HG02588 (cell line): ENCODE results near the gene RAMP1.

Experiments
- ATAC-seq: cut with Tn5 transposase; IDR thresholded peaks from one replicate; pipeline ENCODE4 v1.9.1; 2021; ENCODE audit warnings: mild to moderate bottlenecking, moderate library complexity; ENCODE audit not compliant: unreplicated experiment

RAMP1 gene

GRCh38 chr2:237894396-237894979, 35.1 kb downstream of the RAMP1 start:
- ATAC-seq, result no peak

DNA sequence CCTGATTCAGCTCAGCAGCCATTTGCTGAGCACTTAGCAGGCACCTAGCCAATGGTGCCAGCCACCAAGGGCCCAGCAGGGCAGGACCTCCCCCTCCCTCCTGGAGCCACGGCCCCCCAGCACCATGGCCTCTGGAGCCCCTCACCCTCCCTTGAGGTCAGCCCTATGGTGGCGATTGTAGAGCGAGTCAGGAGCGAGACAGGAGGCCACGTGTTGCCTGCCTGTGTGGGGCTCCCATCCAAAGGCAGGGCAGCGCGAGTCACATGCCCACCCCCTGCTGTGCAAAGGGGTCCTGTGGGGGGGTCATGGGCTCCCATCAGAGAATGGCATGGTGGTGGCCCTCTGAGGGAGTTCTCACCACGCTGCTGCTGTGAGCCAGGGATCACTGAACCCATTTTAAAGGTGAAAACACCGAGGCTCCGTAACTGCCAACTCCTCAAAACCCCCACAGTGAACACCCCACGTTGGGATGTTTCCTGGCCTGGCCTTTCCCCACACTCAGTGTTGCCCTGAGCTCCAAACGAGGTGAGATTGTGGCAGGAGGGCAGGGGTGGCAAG, 35.6 kb downstream of the RAMP1 start:
- no peak for ATAC-seq

DNA sequence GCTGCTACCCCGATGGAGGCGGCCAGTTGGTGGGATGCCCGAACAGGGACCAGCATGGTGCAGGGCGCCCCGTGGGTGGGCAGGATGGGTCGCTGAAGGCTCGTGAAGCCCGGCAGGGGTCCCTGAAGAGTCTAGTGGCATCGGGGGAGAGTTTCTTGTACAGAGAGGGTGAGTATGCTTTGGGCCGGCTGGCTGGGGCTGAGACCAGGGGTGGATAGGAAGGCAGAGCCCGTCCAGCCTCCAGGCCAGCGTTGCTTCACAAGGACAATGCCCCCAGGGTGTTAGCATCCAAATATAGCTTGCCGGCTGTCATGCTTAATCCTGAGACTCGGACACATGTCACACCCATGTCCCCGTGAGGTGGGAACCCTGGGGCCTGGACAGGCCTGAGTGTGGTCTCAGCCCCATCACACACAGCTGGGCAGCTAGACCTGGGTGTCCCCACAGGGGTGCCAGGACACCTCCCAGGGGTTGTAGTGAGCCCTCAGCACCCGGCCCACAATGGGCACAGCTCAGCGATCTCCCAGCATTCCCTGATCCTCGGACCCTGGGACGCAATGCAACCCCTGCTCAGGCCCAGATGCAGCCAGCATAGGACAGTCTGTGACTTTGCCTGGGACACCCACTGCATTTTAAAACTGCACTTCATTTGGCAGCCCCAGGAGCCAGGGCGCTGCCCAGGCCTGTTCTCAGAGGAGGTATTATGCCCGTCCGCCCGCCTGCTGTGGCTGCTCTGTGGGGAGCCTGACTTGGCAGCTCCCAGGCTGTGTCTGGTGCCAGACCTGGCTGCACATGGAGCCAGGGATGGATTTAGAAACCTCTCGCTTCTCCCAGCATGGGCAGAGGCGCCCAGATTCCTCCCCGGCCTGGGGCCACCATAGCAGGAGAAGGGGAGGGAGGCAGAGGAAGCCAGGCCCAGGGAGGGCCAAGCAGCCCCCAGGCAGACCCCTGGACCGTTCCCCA, 36.4 kb downstream of the RAMP1 start:
- ATAC-seq, result no peak

- no peak for ATAC-seq
Measured at GRCh38 chr2:237896507-237896892, 37.1 kb downstream of the RAMP1 start.

GRCh38 chr2:237896956-237897355, 37.5 kb downstream of the RAMP1 start:
- ATAC-seq, result no peak

GRCh38 chr2:237898057-237898414, 38.6 kb downstream of the RAMP1 start:
- no peak for ATAC-seq

GRCh38 chr2:237900891-237901831, 41.7 kb downstream of the RAMP1 start:
- no peak for ATAC-seq

DNA sequence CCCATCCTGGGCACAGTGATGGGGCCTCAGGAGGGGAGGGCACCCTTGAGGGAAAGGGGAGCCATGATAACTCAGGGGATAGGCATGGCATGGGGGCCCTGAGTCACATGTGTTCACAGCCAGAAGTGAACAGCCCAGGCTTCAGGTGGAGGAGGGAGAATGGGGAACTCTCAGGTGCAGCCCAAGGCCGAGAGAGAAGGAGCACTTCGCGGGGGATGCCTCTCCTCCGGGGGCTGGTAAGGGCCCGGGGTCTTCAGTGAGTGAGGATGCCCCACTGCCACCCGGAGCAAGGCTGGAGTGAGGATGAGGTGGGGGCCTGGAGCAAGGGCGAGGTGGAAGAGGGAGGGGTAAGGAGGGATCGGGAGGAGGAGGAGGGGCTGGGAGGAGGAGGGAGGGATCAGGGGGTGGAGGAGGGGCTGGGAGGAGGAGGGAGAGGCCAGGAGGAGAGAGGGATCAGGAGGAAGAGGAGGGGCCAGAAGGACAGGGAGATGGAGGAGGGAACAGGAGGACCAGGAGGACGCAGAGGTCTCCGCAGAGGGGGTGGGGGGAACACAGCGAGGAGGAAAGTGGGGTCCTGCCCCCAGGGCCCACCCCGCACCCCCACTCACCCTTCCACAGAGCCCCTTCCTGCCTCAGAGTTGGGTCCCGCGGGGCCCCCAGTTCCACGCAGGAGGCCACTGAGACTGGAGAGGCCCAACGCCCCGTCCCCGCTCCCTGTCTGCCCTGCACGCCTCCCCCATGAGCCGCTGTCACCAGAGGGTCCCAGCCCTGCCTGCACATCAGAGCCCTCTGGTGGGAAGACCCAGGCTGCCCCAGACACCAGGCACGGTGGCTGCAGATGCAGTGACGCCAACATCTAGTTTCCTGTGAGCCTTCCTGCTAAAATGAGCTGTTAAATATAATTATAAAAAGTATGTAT, 42.8 kb downstream of the RAMP1 start:
- ATAC-seq, result no peak

DNA sequence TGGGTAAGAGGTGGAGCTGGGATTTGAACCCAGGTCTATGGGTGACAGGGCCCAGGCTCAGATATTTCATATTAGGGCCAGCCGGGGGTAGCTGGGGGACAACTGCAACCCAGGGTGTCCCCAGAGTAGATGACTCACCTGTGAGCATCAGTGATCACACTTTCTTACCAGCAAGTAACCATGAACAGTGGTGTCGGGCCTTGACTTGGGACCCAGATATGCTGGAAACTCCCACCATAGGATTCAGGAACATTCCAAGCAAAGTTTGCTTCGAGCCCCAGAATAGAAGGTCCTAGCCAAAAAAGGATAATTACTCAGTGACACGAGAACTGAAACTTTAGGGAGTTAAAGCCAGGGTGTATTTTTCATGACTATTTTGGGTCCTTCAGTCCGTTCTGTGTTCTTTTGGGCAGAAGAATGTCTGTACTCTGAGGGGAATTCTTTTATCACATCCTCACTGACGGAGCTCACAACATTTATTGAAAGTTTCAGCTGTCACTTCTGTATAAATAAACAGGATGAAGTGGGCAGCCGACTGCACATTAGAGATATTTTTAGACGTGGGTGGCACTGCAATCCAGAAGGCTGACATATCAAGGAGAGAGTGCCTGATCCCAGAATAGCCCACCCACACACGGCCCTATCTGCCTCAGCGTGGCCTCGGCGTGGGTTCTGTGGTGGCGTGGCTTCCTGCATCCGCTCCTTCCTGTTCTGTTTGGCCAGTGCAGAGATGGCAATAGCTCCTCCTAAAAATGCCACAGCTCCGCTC, 45.6 kb downstream of the RAMP1 start:
- ATAC-seq, result no peak

GRCh38 chr2:237907144-237907543, 47.7 kb downstream of the RAMP1 start:
- ATAC-seq, result no peak

- ATAC-seq, result no peak
Measured at GRCh38 chr2:237909075-237909695, 49.8 kb downstream of the RAMP1 start.

GRCh38 chr2:237909801-237910475, 50.5 kb downstream of the RAMP1 start:
- no peak for ATAC-seq

GRCh38 chr2:237910576-237911362, 51.3 kb downstream of the RAMP1 start:
- ATAC-seq, result no peak

- no peak for ATAC-seq
Measured at GRCh38 chr2:237911363-237912017, 52.1 kb downstream of the RAMP1 start.

DNA sequence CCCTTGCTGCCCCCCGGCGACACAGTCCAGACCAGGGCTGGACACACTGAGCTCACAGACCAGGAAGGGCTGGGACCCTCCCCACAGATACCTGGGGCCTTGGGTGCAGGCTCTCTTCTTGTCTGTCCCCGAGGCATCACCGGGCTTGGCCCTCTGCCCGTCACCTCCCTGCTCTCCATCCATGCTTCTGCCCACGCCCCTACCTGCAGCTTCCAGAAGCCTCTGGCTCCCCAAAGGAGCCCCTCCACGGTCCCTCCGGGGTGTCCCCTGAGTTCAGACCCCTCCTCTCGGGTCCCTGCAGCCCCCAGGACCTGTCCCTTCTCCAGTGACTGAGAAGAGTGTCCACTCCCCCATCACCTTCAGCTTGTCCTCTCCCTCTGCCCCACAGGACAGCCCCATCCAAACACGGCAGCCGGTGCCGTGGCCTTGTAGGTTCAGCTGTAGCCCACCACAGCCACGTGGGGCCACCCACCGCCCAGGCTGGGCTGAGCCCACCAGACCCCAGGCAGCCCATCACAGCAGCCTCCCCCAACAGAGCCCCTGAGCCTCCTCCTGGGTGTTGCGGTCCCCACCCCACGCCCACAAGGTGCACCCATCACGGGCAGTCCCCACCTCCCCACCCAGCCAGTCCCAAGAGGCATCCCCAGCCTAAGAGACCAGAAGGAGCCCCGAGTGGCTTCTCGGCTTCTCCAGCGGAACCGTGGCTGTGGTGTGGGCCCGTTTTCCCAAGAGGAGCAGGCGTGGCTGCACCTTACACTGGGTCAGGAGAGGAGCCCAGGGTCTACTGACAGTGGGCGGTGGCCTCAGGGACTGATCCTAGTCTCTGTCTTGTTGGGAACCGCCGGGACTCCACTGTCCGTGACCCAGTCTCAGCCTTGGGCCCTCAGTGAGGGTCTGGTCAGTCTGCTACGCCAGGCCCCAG, 53.1 kb downstream of the RAMP1 start:
- no peak for ATAC-seq
